ENCODE results near the gene GPN1.
"Not testable (repeated sequence)": the region's sequence is repeated elsewhere in the genome, so short reads cannot be mapped to it uniquely, and the experiment has no call there.

Gene GPN1

GRCh38 chr2:27627963-27628766, 685 bp upstream of the GPN1 start:
- no peak for TF ChIP-seq CTCF (IDR thresholded peaks at IDR 0.05; ENCODE audit: extremely low read depth, insufficient read depth, missing control alignments)
- DNase-seq (ENCODE audit: low spot score) = no peak
- in situ Hi-C loops (cut with MboI; ENCODE audit: low pct_unique_long_range_greater_than_20kb, low sequenced_read_pairs, unreplicated experiment) = no loop called here

GRCh38 chr2:27630257-27630656, 1.4 kb downstream of the GPN1 start:
- in situ Hi-C loops (cut with MboI; ENCODE audit: low pct_unique_long_range_greater_than_20kb, low sequenced_read_pairs, unreplicated experiment); DNase-seq (ENCODE audit: low spot score): not testable (repeated sequence)

GRCh38 chr2:27634291-27634690, 5.4 kb downstream of the GPN1 start:
- TF ChIP-seq CTCF (IDR thresholded peaks at IDR 0.05; ENCODE audit: extremely low read depth, insufficient read depth, missing control alignments) = no peak

GRCh38 chr2:27636766-27637165, 7.9 kb downstream of the GPN1 start:
- no peak for DNase-seq (ENCODE audit: low spot score)
- no peak for TF ChIP-seq CTCF (IDR thresholded peaks at IDR 0.05; ENCODE audit: extremely low read depth, insufficient read depth, missing control alignments)
- in situ Hi-C loops (cut with MboI; ENCODE audit: low pct_unique_long_range_greater_than_20kb, low sequenced_read_pairs, unreplicated experiment) = no loop called here

More at GRCh38 chr2:27634291-27634690, 5.4 kb downstream of the GPN1 start:
- no peak for DNase-seq (ENCODE audit: low spot score)
- in situ Hi-C loops (cut with MboI; ENCODE audit: low pct_unique_long_range_greater_than_20kb, low sequenced_read_pairs, unreplicated experiment) = no loop called here

- TF ChIP-seq CTCF (IDR thresholded peaks at IDR 0.05; ENCODE audit: extremely low read depth, insufficient read depth, missing control alignments) = no peak
- in situ Hi-C loops (cut with MboI; ENCODE audit: low pct_unique_long_range_greater_than_20kb, low sequenced_read_pairs, unreplicated experiment) = no loop called here
- DNase-seq (ENCODE audit: low spot score) = no peak
Measured at GRCh38 chr2:27638037-27638637, 9.3 kb downstream of the GPN1 start.

GRCh38 chr2:27638709-27639108, 9.9 kb downstream of the GPN1 start:
- in situ Hi-C loops (cut with MboI; ENCODE audit: low pct_unique_long_range_greater_than_20kb, low sequenced_read_pairs, unreplicated experiment) = no loop called here
- DNase-seq (ENCODE audit: low spot score) = no peak
- TF ChIP-seq CTCF (IDR thresholded peaks at IDR 0.05; ENCODE audit: extremely low read depth, insufficient read depth, missing control alignments) = no peak

- TF ChIP-seq CTCF (IDR thresholded peaks at IDR 0.05; ENCODE audit: extremely low read depth, insufficient read depth, missing control alignments) = no peak
- in situ Hi-C loops (cut with MboI; ENCODE audit: low pct_unique_long_range_greater_than_20kb, low sequenced_read_pairs, unreplicated experiment) = no loop called here
- DNase-seq (ENCODE audit: low spot score) = no peak
Measured at GRCh38 chr2:27640722-27641245, 11.9 kb downstream of the GPN1 start.

Data from GM13977 (cell line).